ENCODE results near the gene FBXL15.
"Not testable (repeated sequence)": the region's sequence is repeated elsewhere in the genome, so short reads cannot be mapped to it uniquely, and the experiment has no call there.

Gene FBXL15

DNA sequence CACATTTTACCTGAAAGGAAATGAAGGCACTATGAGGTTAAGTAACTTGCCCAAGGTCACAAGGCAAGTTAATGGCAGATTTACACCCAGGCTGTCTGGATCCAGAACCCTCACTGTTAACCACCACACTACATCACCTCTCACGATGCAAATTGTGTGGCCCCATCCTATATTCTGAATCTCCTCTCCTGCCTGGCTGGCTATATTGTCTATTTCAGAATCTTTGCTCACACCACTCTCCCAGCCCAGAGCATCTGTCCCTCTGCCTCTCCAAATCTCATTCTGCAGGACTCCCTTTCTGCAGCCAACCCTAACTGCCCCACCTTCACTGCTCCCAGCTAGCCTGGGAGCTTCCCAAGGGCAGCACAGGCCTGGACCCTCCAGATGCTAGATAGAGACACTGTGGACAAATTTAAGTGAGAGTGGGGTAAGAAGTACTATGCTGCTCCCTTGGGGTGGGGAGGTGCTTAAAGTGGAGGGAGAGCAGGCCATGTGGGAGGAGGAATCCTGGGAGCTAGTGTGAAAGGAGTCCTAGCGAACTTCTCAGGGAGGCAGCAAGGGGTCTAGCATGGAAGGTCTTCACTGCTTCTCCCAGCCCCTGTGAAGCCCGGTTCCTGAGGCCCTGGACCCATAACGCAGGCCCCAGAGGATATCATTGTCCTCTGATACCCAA, 11.0 kb downstream of the FBXL15 start:
- DNase-seq, result peak; percentile 42

DNA sequence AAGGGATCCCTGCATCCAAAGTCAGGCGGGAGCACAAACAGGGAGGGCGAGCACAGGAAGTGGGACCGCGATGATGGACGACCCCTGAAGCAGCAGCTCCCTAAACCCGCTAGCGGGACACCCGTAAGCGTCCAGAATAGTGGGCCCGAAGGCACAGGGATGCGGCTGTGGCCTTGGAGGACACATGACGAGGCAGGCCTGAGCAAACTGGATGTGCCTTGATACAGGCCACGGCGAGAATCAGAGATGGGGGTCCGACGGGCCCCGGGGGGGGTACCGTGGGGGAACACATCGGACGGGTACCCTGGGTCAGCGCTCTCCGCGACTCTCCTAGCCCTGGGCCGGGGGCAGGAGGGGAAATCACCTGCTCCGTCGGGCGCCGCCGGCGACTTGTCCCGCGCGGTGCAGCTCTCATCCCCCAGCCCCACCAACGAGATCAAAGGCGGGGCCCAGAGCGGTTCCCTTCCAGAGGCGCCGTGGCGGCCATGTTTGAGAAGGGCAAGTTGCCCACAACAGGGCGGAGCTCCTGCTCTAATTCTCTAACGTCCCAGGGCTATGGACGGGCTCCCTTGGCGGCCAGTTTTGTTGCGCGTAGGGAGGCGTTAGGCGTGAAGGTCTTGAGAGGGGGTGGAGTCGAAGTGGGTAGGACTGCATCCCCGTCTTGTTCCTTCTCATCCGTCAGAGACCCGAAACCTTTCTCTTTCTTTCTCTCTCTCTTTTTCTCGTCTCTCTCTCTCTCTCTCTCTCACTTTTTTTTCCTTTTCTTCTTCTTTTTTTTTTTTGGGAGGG, 11.7 kb downstream of the FBXL15 start, which contains the start of gene CUEDC2:
Gene CUEDC2 (minus strand): TSS at position 413 of the 789 bp plus-strand sequence. CDS start 7,386 bp downstream, outside the sequence.
- DNase-seq, result peak; percentile 98

DNA sequence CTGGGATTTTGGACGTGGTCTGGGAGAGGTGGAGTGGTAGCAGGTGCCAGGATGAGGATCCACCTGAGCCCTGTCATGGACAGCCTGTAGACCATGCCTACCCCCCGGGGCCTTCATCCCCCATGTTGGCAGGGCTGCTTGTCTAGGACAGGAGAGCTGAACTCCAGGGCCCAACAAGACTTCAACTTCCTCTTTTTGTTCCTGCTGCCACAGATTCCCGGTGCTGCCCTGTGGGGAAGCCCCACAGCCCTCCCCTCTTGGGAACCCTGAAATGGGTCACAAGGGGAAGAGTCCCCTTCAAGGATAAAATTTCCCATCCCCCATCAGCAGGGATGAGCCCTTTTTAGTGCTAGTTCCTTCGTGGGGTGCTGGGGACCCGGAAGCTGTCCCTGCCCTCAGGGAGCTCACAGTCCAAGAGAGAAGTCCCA, 13.0 kb downstream of the FBXL15 start:
- no peak for DNase-seq

DNA sequence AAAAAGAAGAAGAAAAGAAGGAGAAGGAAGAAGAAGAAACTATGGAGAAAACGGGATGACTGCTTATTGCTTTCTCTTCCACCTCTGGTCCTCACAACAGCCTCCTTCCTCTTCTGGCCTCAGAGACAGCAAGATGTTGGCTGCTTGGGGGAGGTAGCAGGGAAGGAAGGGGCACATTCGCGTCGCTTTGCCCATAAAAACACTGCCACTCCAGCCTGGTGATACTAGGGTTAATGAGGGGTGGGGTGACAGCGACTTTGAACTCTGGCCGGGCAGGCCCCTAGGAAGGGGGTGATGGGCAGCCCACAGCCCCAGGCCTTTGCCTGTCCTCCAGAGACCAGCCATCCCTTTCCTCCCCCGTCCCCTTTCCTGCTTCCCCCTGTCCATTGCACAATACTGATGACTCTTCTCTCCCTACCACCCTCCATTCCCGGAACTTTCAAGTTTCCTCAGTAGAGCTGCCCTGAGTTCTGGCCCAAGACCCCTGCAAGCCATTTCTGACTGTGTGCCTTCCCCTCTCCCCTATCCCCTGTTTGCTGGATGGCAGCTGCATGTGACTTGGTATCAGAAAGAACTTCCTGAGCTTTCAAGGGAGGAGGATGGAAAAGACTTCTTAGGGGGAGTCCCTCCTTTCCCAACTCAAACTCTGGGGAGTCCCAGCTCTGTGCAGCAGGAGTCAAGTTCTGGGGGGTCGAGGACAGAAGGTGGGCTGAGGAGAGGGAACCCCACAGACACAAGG, 13.9 kb downstream of the FBXL15 start:
- peak; percentile 75 for DNase-seq

DNA sequence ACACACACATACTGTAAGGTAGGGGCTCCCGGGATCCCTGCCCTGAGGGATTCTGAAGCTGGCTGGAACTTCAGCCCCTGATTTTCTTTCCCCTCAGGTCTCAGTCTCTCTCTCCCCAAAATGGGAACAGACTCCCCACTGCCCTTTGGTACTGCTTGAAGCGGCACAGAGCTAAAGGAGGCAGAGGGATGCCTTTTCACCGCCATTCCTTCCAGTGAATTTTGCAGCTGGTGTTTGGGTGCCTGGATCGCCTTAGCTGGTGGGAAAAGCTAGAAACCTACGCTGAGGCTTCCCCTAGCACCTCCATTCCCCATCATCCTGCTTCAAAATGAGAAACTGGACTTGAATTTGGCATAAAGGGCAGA, 14.5 kb downstream of the FBXL15 start:
- no peak for DNase-seq

DNA sequence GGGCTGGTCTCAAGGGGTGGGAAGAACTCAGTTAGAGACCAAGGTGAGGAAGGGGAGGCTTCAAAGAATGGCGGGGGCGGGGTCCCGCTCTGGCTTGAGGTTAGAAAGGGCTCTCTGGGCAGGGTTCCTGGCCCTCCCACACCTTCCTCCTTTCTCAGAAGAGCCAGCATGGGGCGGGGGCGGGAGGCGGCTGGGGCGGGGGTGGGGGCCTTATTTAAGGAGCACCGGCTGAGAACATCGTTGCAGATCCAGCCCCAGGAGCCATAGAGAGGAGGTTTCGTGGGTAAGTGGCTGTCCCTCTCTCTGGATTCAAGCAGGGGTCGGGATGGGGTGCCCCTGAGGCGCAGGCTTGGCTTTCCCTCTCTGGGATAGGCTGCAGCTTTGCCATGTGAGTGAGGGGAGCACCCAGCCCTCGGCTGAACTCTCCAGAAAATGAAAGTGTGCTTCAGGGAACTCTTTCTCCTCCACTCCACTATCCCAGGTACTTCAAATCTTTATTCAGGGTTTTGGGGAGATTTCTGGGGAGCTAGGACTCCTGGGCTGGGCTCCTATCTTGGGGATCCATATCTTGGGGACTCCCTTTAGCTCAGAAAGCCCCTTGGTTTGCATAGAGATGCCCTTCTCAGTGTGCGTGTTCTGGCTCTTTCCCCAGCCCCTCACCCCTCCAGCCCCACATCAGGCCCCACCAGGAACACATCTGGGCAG, 15.0 kb downstream of the FBXL15 start:
- DNase-seq, result no peak

DNA sequence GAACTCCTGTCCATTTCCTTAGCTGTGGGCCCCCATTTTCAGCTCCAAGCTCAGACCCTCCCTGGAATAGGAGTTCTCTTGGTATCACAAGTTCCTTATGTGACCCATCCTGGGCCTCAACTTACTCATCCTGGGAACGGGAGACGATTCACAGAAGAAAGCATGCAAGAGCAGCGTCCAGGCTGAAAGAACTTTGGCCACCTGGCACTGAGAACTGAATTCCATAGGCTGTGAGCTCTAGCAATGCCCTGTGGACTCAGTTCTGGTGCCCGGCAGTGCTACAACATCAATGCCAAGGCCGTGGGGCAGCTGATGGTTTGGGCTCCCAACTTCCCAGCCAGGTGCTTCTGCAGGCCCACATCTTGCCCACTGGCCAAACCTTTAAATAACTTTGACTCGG, 15.7 kb downstream of the FBXL15 start:
- DNase-seq, result no peak

DNA sequence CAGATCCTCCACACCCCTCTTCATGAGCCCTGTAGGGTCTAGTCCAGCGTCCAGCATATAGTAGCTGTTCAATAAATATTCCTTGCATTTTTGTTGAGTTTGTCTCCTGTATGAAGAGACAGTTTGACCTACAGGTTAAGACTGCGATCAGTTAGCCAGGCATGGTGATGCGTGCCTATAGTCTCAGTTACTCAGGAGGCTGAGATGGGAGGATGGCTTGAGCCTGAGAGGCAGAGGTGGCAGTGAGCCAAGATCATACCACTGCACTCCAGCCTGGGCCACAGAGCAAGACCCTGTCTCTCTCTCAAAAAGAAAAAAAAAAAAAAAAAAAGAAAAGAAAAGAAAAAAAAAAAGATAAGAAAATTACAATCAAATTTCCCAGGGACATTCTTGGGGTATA, 16.9 kb downstream of the FBXL15 start:
- DNase-seq, result no peak

DNA sequence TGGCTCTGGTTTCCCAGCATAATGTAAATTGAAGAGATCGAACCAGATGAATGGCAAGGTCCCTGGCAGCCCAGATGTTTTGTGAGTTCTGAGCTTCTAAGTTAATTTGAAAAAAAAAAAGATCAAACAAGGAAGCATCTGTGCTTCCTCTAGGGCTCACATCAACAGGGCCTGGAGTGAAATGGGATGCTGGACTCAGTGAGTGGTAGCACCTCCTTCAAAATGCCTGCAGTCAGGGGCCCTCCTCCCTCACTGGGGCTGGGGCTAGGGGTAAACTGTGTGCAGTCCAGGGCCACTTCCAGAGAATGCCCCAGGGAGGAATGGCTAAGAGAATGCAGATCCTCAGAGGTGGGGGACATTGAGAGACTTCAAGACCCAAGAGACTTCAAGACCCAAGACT, 17.7 kb downstream of the FBXL15 start:
- DNase-seq, result no peak

DNA sequence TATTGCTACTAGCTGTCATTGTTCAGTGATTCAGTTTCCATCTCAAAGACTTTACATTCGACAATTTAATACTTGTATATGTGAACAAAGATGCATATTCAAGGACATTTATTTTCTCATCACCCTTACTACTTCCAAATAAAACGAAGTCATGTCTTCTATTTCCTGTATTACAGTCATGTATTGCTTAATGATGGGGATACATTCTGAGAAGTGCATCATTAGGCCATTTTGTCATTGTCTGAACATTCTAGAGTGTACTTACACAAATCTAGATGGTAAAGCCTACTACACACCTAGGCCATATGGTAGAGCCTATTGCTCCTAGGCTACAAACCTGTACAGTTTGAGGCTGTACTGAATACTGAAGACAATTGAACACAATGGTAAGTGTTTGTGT, 24.2 kb downstream of the FBXL15 start:
- DNase-seq, result no peak

DNA sequence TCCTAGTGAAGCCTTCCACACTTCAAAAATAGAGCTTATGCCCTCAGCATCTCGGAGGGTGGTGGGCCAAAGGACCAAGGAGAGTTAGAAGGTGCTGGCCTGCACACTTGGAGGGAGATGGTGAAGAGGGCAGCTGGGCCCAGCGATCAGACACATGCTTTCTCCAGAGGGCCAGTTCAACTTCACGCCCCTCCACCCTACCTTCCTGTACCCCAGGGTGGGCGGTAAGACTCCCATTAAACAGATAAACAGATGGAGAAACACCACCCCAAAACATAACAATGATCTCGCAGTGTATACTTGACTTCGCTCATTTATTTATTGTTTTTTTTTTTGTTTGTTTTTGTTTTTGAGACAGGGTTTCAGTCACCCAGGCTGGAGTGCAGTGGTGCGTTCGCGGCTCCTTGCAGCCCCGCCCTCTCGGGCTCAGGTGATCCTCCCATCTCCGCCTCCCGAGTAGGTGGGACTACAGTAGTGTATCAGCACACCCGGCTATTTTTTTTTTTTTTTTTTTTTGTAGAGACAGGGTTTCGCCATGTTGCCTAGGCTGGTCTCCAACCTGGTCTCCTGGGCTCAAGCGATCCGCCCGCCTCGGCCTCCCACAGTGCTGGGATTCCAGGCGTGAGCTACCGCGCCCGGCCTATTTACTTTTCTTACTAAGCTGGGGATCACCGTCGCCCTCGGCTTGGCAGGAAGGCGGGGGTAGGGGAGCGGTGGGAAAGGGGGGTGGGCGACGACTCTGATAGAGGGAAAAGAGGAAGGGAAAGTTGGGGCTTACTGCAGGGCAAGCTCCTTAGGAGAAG, 28.9 kb downstream of the FBXL15 start:
- peak; percentile 37 for DNase-seq

DNA sequence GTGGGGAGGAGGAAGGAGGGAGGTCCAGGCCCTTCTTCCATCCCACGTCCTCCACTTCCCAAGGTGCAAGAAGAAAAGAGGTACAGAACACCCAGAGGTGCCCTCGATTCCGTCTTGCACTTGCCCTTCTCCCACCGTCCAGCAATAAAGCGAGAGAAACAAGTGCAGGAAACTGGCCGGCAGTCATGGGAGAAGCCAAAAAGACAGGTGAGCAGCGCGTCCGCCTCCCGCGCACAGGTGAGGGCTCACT, 29.4 kb downstream of the FBXL15 start:
- DNase-seq, result no peak

DNA sequence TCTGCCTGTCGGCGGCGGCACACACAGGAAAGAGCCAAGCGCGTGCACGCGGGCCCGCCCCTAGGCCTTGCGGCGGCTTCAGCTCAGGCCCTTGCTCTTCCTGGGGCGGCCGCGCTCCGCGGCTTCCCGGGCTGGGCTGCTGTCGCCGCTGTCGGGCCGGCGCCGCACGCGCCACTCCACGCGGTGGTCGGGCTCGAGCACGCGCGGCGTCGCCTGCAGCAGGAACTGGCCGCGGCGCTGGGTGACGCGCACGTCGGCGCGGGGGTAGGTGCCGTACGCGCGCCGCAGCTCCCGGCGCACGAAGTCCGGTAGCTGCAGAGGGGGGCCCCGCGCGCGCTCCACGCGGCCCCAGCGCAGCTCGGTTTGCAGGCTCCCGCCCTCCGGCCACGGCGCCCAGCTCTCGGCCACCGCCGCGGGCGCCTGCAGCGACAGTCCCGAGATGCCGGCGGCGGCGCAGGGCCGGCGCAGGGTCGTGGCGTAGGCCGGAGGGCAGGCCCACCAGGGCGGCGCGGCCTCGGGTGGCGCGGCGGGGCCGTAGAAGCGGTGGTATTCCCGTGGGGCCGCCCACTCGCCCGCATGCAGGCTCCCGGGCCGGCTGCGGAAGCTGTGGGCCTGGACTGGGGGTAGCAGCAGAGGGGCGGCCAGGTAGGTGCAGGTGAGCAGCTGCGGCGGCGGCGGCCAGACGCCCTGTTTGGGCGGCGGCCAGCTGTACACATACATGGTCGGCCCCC, 29.9 kb downstream of the FBXL15 start:
- DNase-seq, result peak; percentile 75

DNA sequence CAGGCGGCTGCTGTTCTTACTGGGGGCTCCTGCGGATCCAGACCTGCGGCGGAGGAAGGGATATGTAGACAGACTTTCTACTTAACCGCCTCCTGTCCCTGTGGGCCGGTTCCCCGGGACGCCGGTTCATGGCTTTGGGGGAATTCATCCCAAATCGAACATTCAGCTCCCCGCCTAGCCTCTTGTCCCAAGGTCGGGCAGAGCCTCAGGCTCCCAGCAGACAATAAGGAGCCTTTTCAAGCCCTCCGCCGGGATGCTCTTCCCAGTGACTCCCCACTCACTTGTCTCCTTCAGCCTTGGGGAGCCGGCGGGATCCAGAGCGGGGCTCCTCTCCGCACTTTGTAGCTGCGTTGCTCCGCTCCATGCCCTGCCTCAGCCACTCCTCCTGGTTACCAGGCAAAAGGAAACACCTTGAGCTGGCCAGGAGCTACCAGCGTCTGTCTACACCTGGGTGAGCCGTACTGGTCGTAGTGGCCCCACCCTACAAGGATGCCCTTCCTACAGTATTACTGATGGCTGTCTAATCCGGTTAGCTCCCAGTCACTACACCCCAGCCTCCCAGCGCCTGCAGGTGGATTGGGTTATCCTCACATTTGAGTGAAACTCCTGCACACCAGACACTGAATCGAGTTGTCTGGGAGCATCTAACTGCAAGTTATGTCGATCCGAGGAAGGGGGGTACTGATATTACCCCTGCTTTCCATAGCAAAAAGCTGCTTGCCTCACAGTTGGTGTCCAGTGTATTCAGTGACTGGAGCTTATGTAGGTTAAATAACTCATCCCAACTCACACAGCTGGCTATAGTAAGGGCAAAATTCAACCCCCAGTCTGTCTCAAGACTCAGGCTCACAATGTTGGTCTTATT, 30.7 kb downstream of the FBXL15 start, which contains the start of gene C10orf95:
Gene C10orf95 (minus strand): TSS at position 439 of the 865 bp plus-strand sequence. CDS start 450 bp downstream, outside the sequence.
- DNase-seq, result no peak

DNA sequence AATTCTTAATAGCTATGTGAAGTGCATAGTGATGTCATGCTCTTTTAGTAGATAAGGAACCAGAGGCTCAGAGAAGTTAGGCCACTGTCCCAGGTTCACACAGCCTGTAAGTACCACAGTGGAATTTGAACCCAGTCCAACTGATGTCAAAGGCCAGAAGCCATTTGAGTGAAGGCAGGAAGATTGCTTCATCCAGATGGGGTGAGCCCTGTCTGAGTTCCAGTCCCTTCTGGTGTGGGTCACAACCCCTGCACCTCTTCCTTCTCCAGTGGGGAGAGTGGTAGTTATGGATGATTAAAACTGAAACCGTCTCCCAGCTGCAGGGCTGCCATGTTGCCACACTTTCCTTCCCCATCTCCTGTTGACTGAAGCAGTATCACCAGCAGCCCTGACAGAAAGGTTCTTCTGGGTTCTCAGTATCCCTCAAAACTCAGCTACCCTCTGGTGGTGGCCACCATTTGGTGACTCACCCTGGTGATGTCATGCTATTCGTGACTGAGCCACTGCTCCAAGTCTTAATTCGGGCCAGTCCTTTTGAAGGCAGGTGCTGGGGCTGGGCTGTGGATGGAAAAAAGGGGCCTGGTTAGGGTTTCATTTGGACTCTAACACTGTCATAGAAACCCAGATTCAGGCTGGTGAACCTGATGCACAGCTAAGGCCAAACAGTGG, 32.2 kb downstream of the FBXL15 start:
- DNase-seq, result peak; percentile 55

DNA sequence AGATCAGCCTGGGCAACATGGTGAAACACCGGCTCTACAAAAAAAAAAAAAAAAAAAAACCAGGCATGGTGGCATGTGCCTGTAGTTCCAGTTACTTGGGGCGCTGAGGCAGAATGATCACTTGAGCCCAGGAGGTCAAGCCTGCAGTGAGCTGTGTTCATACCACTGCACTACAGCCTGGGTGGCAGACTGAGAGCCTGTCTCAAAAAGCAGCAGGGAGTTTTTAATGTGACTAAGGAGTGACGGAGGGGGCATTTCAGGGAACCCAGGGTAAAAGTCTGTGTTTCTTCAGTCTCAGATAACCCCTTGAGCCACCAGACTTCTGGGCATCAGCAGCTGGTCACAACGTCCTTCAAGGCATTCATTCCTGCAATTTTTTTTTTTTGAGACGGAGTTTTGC, 32.9 kb downstream of the FBXL15 start:
- DNase-seq, result no peak

DNA sequence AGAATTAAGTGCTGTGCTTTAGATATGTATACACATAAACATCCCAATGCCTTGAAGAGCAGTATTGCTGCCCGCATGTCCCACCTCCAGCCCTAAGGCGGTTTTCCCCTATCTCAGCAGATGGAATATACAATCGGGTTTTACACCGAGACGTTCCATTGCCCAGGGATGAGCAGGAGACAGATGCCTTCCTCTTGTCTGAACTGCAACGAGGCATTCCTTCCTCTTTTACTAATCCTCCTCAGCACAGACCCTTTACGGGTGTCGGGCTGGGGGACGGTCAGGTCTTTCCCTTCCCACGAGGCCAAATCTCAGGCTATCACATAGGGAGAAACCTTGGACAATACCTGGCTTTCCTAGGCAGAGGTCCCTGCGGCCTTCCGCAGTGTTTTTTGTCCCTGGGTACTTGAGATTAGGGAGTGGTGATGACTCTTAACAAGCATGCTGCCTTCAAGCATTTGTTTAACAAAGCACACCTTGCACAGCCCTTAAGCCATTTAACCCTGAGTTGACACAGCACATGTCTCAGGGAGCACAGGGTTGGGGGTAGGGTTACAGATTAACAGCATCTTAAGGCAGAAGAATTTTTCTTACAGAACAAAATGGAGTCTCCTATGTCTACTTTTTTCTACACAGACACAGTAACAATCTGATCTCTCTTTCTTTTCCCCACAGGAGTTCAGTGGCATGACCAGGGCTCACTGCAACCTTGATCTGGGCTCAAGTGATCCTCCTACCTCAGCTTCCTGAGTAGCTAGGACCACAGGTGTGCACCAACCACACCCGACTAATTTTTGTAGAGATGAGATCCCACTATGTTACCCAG, 34.2 kb downstream of the FBXL15 start:
- DNase-seq, result not testable (repeated sequence)

DNA sequence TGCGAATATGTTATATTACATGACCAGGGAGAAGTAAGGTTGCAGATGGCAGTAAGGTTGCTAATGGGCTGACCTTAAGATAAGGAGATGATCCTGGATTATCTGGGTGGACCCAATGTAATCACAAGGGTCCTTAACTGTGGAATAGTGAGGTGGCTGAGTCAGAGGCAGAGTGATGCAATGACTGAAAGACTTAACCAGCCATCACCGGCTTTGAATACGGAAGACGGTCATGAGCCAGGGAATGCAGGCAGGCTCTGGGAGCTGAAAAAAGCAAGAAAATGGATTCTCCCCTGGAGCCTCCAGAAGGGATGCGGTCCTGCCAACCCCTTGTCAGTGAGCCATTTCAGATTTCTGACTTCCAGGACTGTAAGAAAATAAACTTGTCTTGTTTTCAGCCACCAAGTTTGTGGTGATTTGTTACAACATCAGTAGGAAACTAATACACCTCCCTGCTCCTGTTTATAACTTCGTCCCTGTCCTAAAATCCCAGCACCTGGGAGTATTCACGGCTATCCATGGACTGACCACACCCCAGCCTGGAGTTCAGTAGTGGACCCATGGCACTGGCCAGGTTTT, 35.3 kb downstream of the FBXL15 start:
- DNase-seq, result peak; percentile 81

Data from fibroblast of skin of right quadriceps (primary cell).